Measurements from ENCODE around the gene NBEA. TPM values are rescaled to one million over a fixed set of nuclear protein-coding genes. Genes with fewer than 3 reads are reported as not detected.

NBEA gene
- total RNA-seq, 1 donor: 4.0 TPM

GRCh38 chr13:35475212-35475959 lies 533.3 kb downstream of the NBEA start:
- Histone ChIP-seq H3K27me3 (ENCODE audit: insufficient read depth, low read length) (peaks cover 7% of the 10 kb centered on the region), H2AFZ (ENCODE audit: low read length) (peak overlapping the region; percentile 98), H3K9me3 (ENCODE audit: low read depth, low read length) (no peaks in the 10 kb centered on the region), H3K36me3 (ENCODE audit: insufficient read depth, low read length) (no peaks in the 10 kb centered on the region), H4K20me1 (ENCODE audit: insufficient read depth, low read length) (no peaks in the 10 kb centered on the region), H3K27ac (ENCODE audit: low read depth, low read length) (peak overlapping the region; percentile 64), H3K4me2 (ENCODE audit: insufficient read depth, low read length) (peak overlapping the region; percentile 87), H3K79me2 (ENCODE audit: insufficient read depth, low read length) (peaks cover 37% of the 10 kb centered on the region), H3K4me1 (ENCODE audit: insufficient read depth, low read length) (peaks cover 5% of the 10 kb centered on the region), H3K4me3 (ENCODE audit: insufficient read depth, low read length) (peak overlapping the region; percentile 92)
- DNase-seq (ENCODE audit: insufficient read length, low spot score, missing footprints): peak; percentile 91
- no peak for TF ChIP-seq CTCF (IDR thresholded peaks at IDR 0.05; ENCODE audit: extremely low read depth, low read depth, low read length)

- peak within 1 kb of the TSS; percentile 92 for H3K4me3 ChIP-seq (ENCODE audit: insufficient read depth, low read length)
- H2AFZ ChIP-seq (ENCODE audit: low read length): peak within 1 kb of the TSS; percentile 98
- no peak for TF ChIP-seq CTCF (IDR thresholded peaks at IDR 0.05; ENCODE audit: extremely low read depth, low read depth, low read length)
- peaks cover 7% of the 10 kb centered on the region for H3K27me3 ChIP-seq (ENCODE audit: insufficient read depth, low read length)
- H3K4me1 ChIP-seq (ENCODE audit: insufficient read depth, low read length): peaks cover 5% of the 10 kb centered on the region
- peak within 1 kb of the TSS; percentile 64 for H3K27ac ChIP-seq (ENCODE audit: low read depth, low read length)
- peaks cover 37% of the 10 kb centered on the region for H3K79me2 ChIP-seq (ENCODE audit: insufficient read depth, low read length)
- peak; percentile 96 for DNase-seq (ENCODE audit: insufficient read length, low spot score, missing footprints)
- H3K9me3 ChIP-seq (ENCODE audit: low read depth, low read length): no peaks in the 10 kb centered on the region
- H3K36me3 ChIP-seq (ENCODE audit: insufficient read depth, low read length): no peaks in the 10 kb centered on the region
- H4K20me1 ChIP-seq (ENCODE audit: insufficient read depth, low read length): no peaks in the 10 kb centered on the region
- peak within 1 kb of the TSS; percentile 87 for H3K4me2 ChIP-seq (ENCODE audit: insufficient read depth, low read length)
Measured at GRCh38 chr13:35475960-35476943, 534.2 kb downstream of the NBEA start, which contains the start of gene MAB21L1. TSS of gene MAB21L1 (minus strand) at chr13:35476689. CDS start at chr13:35476138, 551 bp downstream.

GRCh38 chr13:35477386-35477946 lies 535.4 kb downstream of the NBEA start:
- H3K4me3 ChIP-seq (ENCODE audit: insufficient read depth, low read length): no peak overlapping the region
- H3K4me2 ChIP-seq (ENCODE audit: insufficient read depth, low read length): no peak overlapping the region
- no peaks in the 10 kb centered on the region for H4K20me1 ChIP-seq (ENCODE audit: insufficient read depth, low read length)
- TF ChIP-seq CTCF (IDR thresholded peaks at IDR 0.05; ENCODE audit: extremely low read depth, low read depth, low read length): no peak
- no peaks in the 10 kb centered on the region for H3K9me3 ChIP-seq (ENCODE audit: low read depth, low read length)
- H3K4me1 ChIP-seq (ENCODE audit: insufficient read depth, low read length): peaks cover 5% of the 10 kb centered on the region
- no peaks in the 10 kb centered on the region for H3K36me3 ChIP-seq (ENCODE audit: insufficient read depth, low read length)
- DNase-seq (ENCODE audit: insufficient read length, low spot score, missing footprints): peak; percentile 46
- H3K27me3 ChIP-seq (ENCODE audit: insufficient read depth, low read length): peaks cover 7% of the 10 kb centered on the region
- no peak overlapping the region for H3K27ac ChIP-seq (ENCODE audit: low read depth, low read length)
- H2AFZ ChIP-seq (ENCODE audit: low read length): no peak overlapping the region
- H3K79me2 ChIP-seq (ENCODE audit: insufficient read depth, low read length): peaks cover 30% of the 10 kb centered on the region
